Measurements from ENCODE around the gene C7orf57. TPM values are rescaled to one million over a fixed set of nuclear protein-coding genes. Genes with fewer than 3 reads are reported as not detected.

The C7orf57 gene
- polyA plus RNA-seq, 2 donors = 0.73 to 0.80 TPM

- Histone ChIP-seq H3K27me3 (ENCODE audit: control insufficient read depth in 1 of 2, insufficient read depth in 2 of 2, low read length in 2 of 2) (no peaks in the 10 kb centered on the region), H3K36me3 (ENCODE audit: control insufficient read depth in 2 of 2, insufficient read depth in 2 of 2, low read length in 1 of 2) (no peaks in the 10 kb centered on the region), H3K27ac (ENCODE audit: low read depth in 2 of 2, low read length in 1 of 2) (no peak overlapping the region), H3K4me3 (ENCODE audit: low read depth in 1 of 2, low read length in 2 of 2) (no peak overlapping the region), H3K9me3 (ENCODE audit: control insufficient read depth in 2 of 2, insufficient read depth in 1 of 2, low read depth in 1 of 2, low read length in 1 of 2) (no peaks in the 10 kb centered on the region), H3K4me1 (ENCODE audit: control insufficient read depth in 2 of 2, insufficient read depth in 2 of 2, low read length in 1 of 2) (no peaks in the 10 kb centered on the region)
- WGBS, 2 donors = 47 to 49% methylated on average over 2 of the region's 2 CpGs
Measured at GRCh38 chr7:48004032-48004431, 31.3 kb upstream of the C7orf57 start.

GRCh38 chr7:48004638-48005037, 30.7 kb upstream of the C7orf57 start:
- no peaks in the 10 kb centered on the region for H3K36me3 ChIP-seq (ENCODE audit: control insufficient read depth in 2 of 2, insufficient read depth in 2 of 2, low read length in 1 of 2)
- 41 to 47% methylated on average over 5 of the region's 5 CpGs for WGBS, 2 donors
- H3K4me3 ChIP-seq (ENCODE audit: low read depth in 1 of 2, low read length in 2 of 2) = no peak overlapping the region
- H3K27me3 ChIP-seq (ENCODE audit: control insufficient read depth in 1 of 2, insufficient read depth in 2 of 2, low read length in 2 of 2) = no peaks in the 10 kb centered on the region
- no peaks in the 10 kb centered on the region for H3K9me3 ChIP-seq (ENCODE audit: control insufficient read depth in 2 of 2, insufficient read depth in 1 of 2, low read depth in 1 of 2, low read length in 1 of 2)
- no peaks in the 10 kb centered on the region for H3K4me1 ChIP-seq (ENCODE audit: control insufficient read depth in 2 of 2, insufficient read depth in 2 of 2, low read length in 1 of 2)
- no peak overlapping the region for H3K27ac ChIP-seq (ENCODE audit: low read depth in 2 of 2, low read length in 1 of 2)

GRCh38 chr7:48006866-48007265, 28.5 kb upstream of the C7orf57 start:
- no peaks in the 10 kb centered on the region for H3K36me3 ChIP-seq (ENCODE audit: control insufficient read depth in 2 of 2, insufficient read depth in 2 of 2, low read length in 1 of 2)
- no peaks in the 10 kb centered on the region for H3K27me3 ChIP-seq (ENCODE audit: control insufficient read depth in 1 of 2, insufficient read depth in 2 of 2, low read length in 2 of 2)
- 82 to 83% methylated on average over 6 of the region's 6 CpGs for WGBS, 2 donors
- H3K4me1 ChIP-seq (ENCODE audit: control insufficient read depth in 2 of 2, insufficient read depth in 2 of 2, low read length in 1 of 2) = no peaks in the 10 kb centered on the region
- H3K9me3 ChIP-seq (ENCODE audit: control insufficient read depth in 2 of 2, insufficient read depth in 1 of 2, low read depth in 1 of 2, low read length in 1 of 2) = no peaks in the 10 kb centered on the region
- H3K27ac ChIP-seq (ENCODE audit: low read depth in 2 of 2, low read length in 1 of 2) = no peak overlapping the region
- H3K4me3 ChIP-seq (ENCODE audit: low read depth in 1 of 2, low read length in 2 of 2) = no peak overlapping the region

GRCh38 chr7:48009257-48009656, 26.1 kb upstream of the C7orf57 start:
- no peak overlapping the region for H3K27ac ChIP-seq (ENCODE audit: low read depth in 2 of 2, low read length in 1 of 2)
- H3K27me3 ChIP-seq (ENCODE audit: control insufficient read depth in 1 of 2, insufficient read depth in 2 of 2, low read length in 2 of 2) = no peaks in the 10 kb centered on the region
- no peaks in the 10 kb centered on the region for H3K4me1 ChIP-seq (ENCODE audit: control insufficient read depth in 2 of 2, insufficient read depth in 2 of 2, low read length in 1 of 2)
- no peaks in the 10 kb centered on the region for H3K9me3 ChIP-seq (ENCODE audit: control insufficient read depth in 2 of 2, insufficient read depth in 1 of 2, low read depth in 1 of 2, low read length in 1 of 2)
- H3K36me3 ChIP-seq (ENCODE audit: control insufficient read depth in 2 of 2, insufficient read depth in 2 of 2, low read length in 1 of 2) = no peaks in the 10 kb centered on the region
- WGBS, 2 donors = 82 to 91% methylated on average over 4 of the region's 4 CpGs
- no peak overlapping the region for H3K4me3 ChIP-seq (ENCODE audit: low read depth in 1 of 2, low read length in 2 of 2)

- Histone ChIP-seq H3K4me3 (ENCODE audit: low read depth in 1 of 2, low read length in 2 of 2) (no peak overlapping the region), H3K4me1 (ENCODE audit: control insufficient read depth in 2 of 2, insufficient read depth in 2 of 2, low read length in 1 of 2) (no peaks in the 10 kb centered on the region), H3K27ac (ENCODE audit: low read depth in 2 of 2, low read length in 1 of 2) (no peak overlapping the region), H3K27me3 (ENCODE audit: control insufficient read depth in 1 of 2, insufficient read depth in 2 of 2, low read length in 2 of 2) (no peaks in the 10 kb centered on the region), H3K9me3 (ENCODE audit: control insufficient read depth in 2 of 2, insufficient read depth in 1 of 2, low read depth in 1 of 2, low read length in 1 of 2) (no peaks in the 10 kb centered on the region), H3K36me3 (ENCODE audit: control insufficient read depth in 2 of 2, insufficient read depth in 2 of 2, low read length in 1 of 2) (no peaks in the 10 kb centered on the region)
- WGBS, 2 donors = 90 to 92% methylated on average over 4 of the region's 4 CpGs
Measured at GRCh38 chr7:48009954-48010353, 25.4 kb upstream of the C7orf57 start.

GRCh38 chr7:48011323-48011722, 24.0 kb upstream of the C7orf57 start:
- H3K9me3 ChIP-seq (ENCODE audit: control insufficient read depth in 2 of 2, insufficient read depth in 1 of 2, low read depth in 1 of 2, low read length in 1 of 2) = no peaks in the 10 kb centered on the region
- no peaks in the 10 kb centered on the region for H3K36me3 ChIP-seq (ENCODE audit: control insufficient read depth in 2 of 2, insufficient read depth in 2 of 2, low read length in 1 of 2)
- H3K4me1 ChIP-seq (ENCODE audit: control insufficient read depth in 2 of 2, insufficient read depth in 2 of 2, low read length in 1 of 2) = no peaks in the 10 kb centered on the region
- 71 to 72% methylated on average over 2 of the region's 2 CpGs for WGBS, 2 donors
- H3K27me3 ChIP-seq (ENCODE audit: control insufficient read depth in 1 of 2, insufficient read depth in 2 of 2, low read length in 2 of 2) = no peaks in the 10 kb centered on the region
- H3K27ac ChIP-seq (ENCODE audit: low read depth in 2 of 2, low read length in 1 of 2) = no peak overlapping the region
- no peak overlapping the region for H3K4me3 ChIP-seq (ENCODE audit: low read depth in 1 of 2, low read length in 2 of 2)

GRCh38 chr7:48011951-48012350, 23.4 kb upstream of the C7orf57 start:
- H3K36me3 ChIP-seq (ENCODE audit: control insufficient read depth in 2 of 2, insufficient read depth in 2 of 2, low read length in 1 of 2) = no peaks in the 10 kb centered on the region
- no peak overlapping the region for H3K4me3 ChIP-seq (ENCODE audit: low read depth in 1 of 2, low read length in 2 of 2)
- H3K9me3 ChIP-seq (ENCODE audit: control insufficient read depth in 2 of 2, insufficient read depth in 1 of 2, low read depth in 1 of 2, low read length in 1 of 2) = no peaks in the 10 kb centered on the region
- H3K4me1 ChIP-seq (ENCODE audit: control insufficient read depth in 2 of 2, insufficient read depth in 2 of 2, low read length in 1 of 2) = no peaks in the 10 kb centered on the region
- no peak overlapping the region for H3K27ac ChIP-seq (ENCODE audit: low read depth in 2 of 2, low read length in 1 of 2)
- H3K27me3 ChIP-seq (ENCODE audit: control insufficient read depth in 1 of 2, insufficient read depth in 2 of 2, low read length in 2 of 2) = no peaks in the 10 kb centered on the region
- WGBS, 2 donors = 54 to 68% methylated on average over 3 of the region's 3 CpGs

GRCh38 chr7:48016641-48017040, 18.7 kb upstream of the C7orf57 start:
- Histone ChIP-seq H3K4me1 (ENCODE audit: control insufficient read depth in 2 of 2, insufficient read depth in 2 of 2, low read length in 1 of 2) (no peaks in the 10 kb centered on the region), H3K36me3 (ENCODE audit: control insufficient read depth in 2 of 2, insufficient read depth in 2 of 2, low read length in 1 of 2) (no peaks in the 10 kb centered on the region), H3K4me3 (ENCODE audit: low read depth in 1 of 2, low read length in 2 of 2) (no peak overlapping the region), H3K9me3 (ENCODE audit: control insufficient read depth in 2 of 2, insufficient read depth in 1 of 2, low read depth in 1 of 2, low read length in 1 of 2) (no peaks in the 10 kb centered on the region), H3K27me3 (ENCODE audit: control insufficient read depth in 1 of 2, insufficient read depth in 2 of 2, low read length in 2 of 2) (no peaks in the 10 kb centered on the region), H3K27ac (ENCODE audit: low read depth in 2 of 2, low read length in 1 of 2) (no peak overlapping the region)

GRCh38 chr7:48017674-48018073, 17.7 kb upstream of the C7orf57 start:
- Histone ChIP-seq H3K36me3 (ENCODE audit: control insufficient read depth in 2 of 2, insufficient read depth in 2 of 2, low read length in 1 of 2) (no peaks in the 10 kb centered on the region), H3K9me3 (ENCODE audit: control insufficient read depth in 2 of 2, insufficient read depth in 1 of 2, low read depth in 1 of 2, low read length in 1 of 2) (no peaks in the 10 kb centered on the region), H3K4me3 (ENCODE audit: low read depth in 1 of 2, low read length in 2 of 2) (no peak overlapping the region), H3K27me3 (ENCODE audit: control insufficient read depth in 1 of 2, insufficient read depth in 2 of 2, low read length in 2 of 2) (no peaks in the 10 kb centered on the region), H3K4me1 (ENCODE audit: control insufficient read depth in 2 of 2, insufficient read depth in 2 of 2, low read length in 1 of 2) (no peaks in the 10 kb centered on the region), H3K27ac (ENCODE audit: low read depth in 2 of 2, low read length in 1 of 2) (no peak overlapping the region)
- 75 to 81% methylated on average over 4 of the region's 4 CpGs for WGBS, 2 donors

- H3K4me1 ChIP-seq (ENCODE audit: control insufficient read depth in 2 of 2, insufficient read depth in 2 of 2, low read length in 1 of 2) = no peaks in the 10 kb centered on the region
- no peaks in the 10 kb centered on the region for H3K9me3 ChIP-seq (ENCODE audit: control insufficient read depth in 2 of 2, insufficient read depth in 1 of 2, low read depth in 1 of 2, low read length in 1 of 2)
- no peak overlapping the region for H3K4me3 ChIP-seq (ENCODE audit: low read depth in 1 of 2, low read length in 2 of 2)
- no peaks in the 10 kb centered on the region for H3K27me3 ChIP-seq (ENCODE audit: control insufficient read depth in 1 of 2, insufficient read depth in 2 of 2, low read length in 2 of 2)
- 43 to 47% methylated on average over 5 of the region's 5 CpGs for WGBS, 2 donors
- no peaks in the 10 kb centered on the region for H3K36me3 ChIP-seq (ENCODE audit: control insufficient read depth in 2 of 2, insufficient read depth in 2 of 2, low read length in 1 of 2)
- H3K27ac ChIP-seq (ENCODE audit: low read depth in 2 of 2, low read length in 1 of 2) = no peak overlapping the region
Measured at GRCh38 chr7:48025624-48026023, 9.7 kb upstream of the C7orf57 start.
